ENCODE measurements around the gene TEX22.

DNA sequence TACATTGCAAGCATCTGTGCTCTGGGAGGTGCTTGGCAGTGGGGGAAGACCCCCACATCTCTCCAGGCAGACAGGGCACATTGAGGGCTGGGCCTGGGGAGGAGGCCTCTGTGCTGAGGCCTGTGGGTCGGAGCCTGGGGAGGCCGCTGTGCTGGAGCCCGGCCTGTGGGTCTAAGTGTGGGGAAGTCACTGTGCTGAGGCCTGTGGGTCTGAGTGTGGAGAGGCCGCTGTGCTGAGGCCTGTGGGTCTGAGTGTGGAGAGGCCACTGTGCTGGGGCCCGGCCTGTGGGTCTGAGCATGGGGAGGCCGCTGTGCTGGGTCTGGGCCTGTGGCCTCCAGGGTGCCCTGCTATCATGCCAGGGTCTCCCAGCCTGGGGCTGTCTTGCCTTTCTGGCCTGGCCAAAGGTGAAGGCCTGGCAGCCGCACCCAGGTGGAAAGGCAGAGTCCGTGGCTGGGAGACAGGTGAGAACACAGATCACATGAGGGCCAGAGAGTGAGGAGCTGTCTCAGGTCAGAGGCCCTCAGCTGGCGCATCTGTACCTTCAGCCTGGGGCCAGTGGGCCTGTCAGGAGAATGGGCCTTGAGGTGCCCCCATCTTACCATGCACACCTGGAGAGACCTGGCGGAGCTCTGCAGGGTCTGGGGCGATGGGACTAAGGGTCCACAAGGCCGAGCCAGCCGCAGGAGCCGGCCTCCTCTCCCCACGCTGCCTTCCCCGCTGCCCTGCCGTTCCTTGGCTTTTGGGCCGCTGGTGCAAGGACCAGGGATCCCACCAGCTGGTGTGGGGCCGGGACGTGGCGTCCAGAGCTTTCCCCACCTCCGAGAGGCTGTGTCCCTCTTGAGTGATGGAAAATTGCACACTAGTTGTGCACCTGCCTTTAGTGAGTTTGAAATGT lies 57.7 kb downstream of the TEX22 start:
- TF ChIP-seq EZH2 (IDR thresholded peaks at IDR 0.05; ENCODE audit: borderline replicate concordance, low read length) = no peak
- no peak for TF ChIP-seq CTCF (conservative IDR thresholded peaks at IDR 0.05 in 1 of 2, IDR thresholded peaks at IDR 0.05 in 1 of 2; ENCODE audit: extremely low read depth in 1 of 2, insufficient read depth in 1 of 2, low read depth in 1 of 2, low read length in 2 of 2)

Measured in mammary epithelial cell (primary cell).